Loucy (cell line): ENCODE data around the gene NCDN.

ENCODE experiments used
- EZH2phosphoT487 ChIP-seq: fragments of 200-600 bp; IDR thresholded peaks from 2 replicates; pipeline ENCODE4 v1.6.1; 2018; ENCODE audit warnings: antibody characterized with exemption, mild to moderate bottlenecking, moderate library complexity, borderline replicate concordance
- TF ChIP-seq, protein P1 (sequence below): fragments of 200-600 bp; sonication (generic); conservative IDR thresholded peaks from 2 replicates; pipeline ENCODE4 v1.5.1; 2014; ENCODE audit warnings: mild to moderate bottlenecking, antibody characterized with exemption, low read length

- TF ChIP-seq, protein P1, sequence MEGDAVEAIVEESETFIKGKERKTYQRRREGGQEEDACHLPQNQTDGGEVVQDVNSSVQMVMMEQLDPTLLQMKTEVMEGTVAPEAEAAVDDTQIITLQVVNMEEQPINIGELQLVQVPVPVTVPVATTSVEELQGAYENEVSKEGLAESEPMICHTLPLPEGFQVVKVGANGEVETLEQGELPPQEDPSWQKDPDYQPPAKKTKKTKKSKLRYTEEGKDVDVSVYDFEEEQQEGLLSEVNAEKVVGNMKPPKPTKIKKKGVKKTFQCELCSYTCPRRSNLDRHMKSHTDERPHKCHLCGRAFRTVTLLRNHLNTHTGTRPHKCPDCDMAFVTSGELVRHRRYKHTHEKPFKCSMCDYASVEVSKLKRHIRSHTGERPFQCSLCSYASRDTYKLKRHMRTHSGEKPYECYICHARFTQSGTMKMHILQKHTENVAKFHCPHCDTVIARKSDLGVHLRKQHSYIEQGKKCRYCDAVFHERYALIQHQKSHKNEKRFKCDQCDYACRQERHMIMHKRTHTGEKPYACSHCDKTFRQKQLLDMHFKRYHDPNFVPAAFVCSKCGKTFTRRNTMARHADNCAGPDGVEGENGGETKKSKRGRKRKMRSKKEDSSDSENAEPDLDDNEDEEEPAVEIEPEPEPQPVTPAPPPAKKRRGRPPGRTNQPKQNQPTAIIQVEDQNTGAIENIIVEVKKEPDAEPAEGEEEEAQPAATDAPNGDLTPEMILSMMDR = no peak
- TF ChIP-seq EZH2phosphoT487 = no peak
Observed at GRCh38 chr1:35559317-35559944, 1.8 kb downstream of the NCDN start.
